ENCODE measurements around the gene GRK4.
A peak's percentile ranks its signal among the peaks of the same experiment; 100 is the strongest.

Gene GRK4

GRCh38 chr4:3017504-3017903 lies 54.1 kb downstream of the GRK4 start:
- no peak for DNase-seq

GRCh38 chr4:3019145-3019846 lies 55.9 kb downstream of the GRK4 start:
- no peak for DNase-seq

- DNase-seq: no peak
Observed at GRCh38 chr4:3021127-3021526, 57.8 kb downstream of the GRK4 start.

- no peak for DNase-seq
Observed at GRCh38 chr4:3021627-3022026, 58.3 kb downstream of the GRK4 start.

GRCh38 chr4:3022112-3022511 lies 58.7 kb downstream of the GRK4 start:
- DNase-seq: no peak

GRCh38 chr4:3022651-3023050 lies 59.3 kb downstream of the GRK4 start:
- no peak for DNase-seq

- DNase-seq: no peak
Observed at GRCh38 chr4:3025881-3026280, 62.5 kb downstream of the GRK4 start.

GRCh38 chr4:3026540-3026939 lies 63.2 kb downstream of the GRK4 start:
- DNase-seq: no peak

- DNase-seq: no peak
Observed at GRCh38 chr4:3029464-3029863, 66.1 kb downstream of the GRK4 start.

GRCh38 chr4:3030566-3031356 lies 67.4 kb downstream of the GRK4 start:
- DNase-seq: no peak

- DNase-seq: no peak
Observed at GRCh38 chr4:3031357-3032082, 68.1 kb downstream of the GRK4 start.

- no peak for DNase-seq
Observed at GRCh38 chr4:3034231-3034630, 70.9 kb downstream of the GRK4 start.

- no peak for DNase-seq
Observed at GRCh38 chr4:3035249-3035648, 71.9 kb downstream of the GRK4 start.

GRCh38 chr4:3035674-3036073 lies 72.3 kb downstream of the GRK4 start:
- no peak for DNase-seq

- no peak for DNase-seq
Observed at GRCh38 chr4:3036131-3036952, 73.0 kb downstream of the GRK4 start.

- no peak for DNase-seq
Observed at GRCh38 chr4:3037957-3038461, 74.6 kb downstream of the GRK4 start.

- no peak for DNase-seq
Observed at GRCh38 chr4:3039706-3040366, 76.5 kb downstream of the GRK4 start.

- no peak for DNase-seq
Observed at GRCh38 chr4:3040452-3041191, 77.3 kb downstream of the GRK4 start.

GRCh38 chr4:3041192-3042142 lies 78.1 kb downstream of the GRK4 start:
- peak; percentile 28 for DNase-seq

GRCh38 chr4:3042226-3042625 lies 78.9 kb downstream of the GRK4 start:
- DNase-seq: no peak
